GM19467 (cell line): Measurements from ENCODE around the gene INPP5D.
A peak's percentile ranks its signal among the peaks of the same experiment; 100 is the strongest.
"Not testable (repeated sequence)": the region's sequence is repeated elsewhere in the genome, so short reads cannot be mapped to it uniquely, and the experiment has no call there.

Source experiments
- ATAC-seq: cut with Tn5 transposase; IDR thresholded peaks from one replicate; pipeline ENCODE4 v1.9.1; 2021; ENCODE audit warnings: mild to moderate bottlenecking, moderate library complexity; ENCODE audit not compliant: unreplicated experiment

INPP5D gene

DNA sequence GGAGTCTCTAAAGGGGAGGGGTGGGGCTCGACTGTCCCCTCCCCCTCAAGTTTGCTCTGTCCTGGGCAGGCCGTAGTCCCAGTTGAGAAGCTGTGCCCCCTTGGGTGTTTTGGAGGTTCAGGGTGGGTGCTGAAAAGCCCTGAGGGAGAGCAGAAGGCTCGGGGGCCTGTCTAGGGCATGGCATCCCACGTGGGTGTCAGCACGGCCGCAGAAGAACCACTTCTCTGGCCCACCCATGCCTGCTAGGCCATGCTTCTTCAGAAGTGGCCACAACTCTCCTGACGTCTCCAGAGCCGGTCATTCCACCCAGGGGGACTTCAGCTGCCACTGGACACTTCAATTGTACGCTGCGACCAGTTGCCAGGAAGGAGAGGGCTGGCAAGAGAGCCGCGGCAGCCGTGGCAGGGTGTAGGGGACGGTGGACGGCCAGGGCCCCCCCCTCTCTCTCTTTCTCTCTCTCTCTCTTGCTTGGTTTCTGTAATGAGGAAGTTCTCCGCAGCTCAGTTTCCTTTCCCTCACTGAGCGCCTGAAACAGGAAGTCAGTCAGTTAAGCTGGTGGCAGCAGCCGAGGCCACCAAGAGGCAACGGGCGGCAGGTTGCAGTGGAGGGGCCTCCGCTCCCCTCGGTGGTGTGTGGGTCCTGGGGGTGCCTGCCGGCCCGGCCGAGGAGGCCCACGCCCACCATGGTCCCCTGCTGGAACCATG, at the start of gene INPP5D:
INPP5D (plus strand) TSS at position 546 of the 704 bp plus-strand sequence; CDS start at position 683, 137 bp downstream.
- ATAC-seq: peak; percentile 33

GRCh38 chr2:233010569-233011267, 49.4 kb upstream of the INPP5D start:
- ATAC-seq: no peak

- ATAC-seq: no peak
Observed at GRCh38 chr2:233011268-233011650, 48.9 kb upstream of the INPP5D start.

GRCh38 chr2:233011702-233012131, 48.4 kb upstream of the INPP5D start:
- ATAC-seq: no peak

DNA sequence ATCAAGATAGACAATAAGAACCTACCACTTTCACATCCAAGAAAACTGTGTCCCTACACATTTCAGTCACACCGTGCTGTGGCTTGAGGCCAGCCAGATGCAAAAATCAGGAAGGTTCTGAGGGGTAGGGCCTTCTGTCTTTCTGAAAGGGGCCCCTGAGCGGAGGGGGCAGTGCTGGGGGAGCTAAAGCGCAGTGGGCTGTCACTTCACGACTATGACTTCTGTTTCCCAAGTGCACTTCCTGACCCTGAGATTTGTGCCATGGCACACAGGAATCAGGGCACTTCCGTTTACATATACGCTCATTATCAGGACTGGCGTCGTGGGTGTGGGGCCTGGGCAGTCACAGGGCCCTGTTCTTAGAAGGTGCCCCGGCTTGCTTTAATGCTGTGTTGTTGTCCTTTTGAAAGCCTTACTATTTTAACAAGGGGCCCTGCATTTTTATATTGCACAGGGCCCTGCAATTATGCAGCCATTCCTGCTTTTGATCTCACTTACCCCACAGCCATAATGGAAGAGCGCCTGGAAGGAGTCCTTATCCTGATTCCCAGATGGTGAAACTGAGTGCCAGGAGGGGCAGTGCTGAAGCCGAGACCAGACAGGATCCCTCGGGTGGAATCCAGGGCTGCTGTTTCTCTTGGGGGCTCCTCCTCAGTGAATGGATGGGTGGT, 47.7 kb upstream of the INPP5D start:
- ATAC-seq: no peak

GRCh38 chr2:233013027-233013461, 47.1 kb upstream of the INPP5D start, which contains the start of gene NGEF:
TSS of gene NGEF (minus strand) at chr2:233013256. CDS start at chr2:232974890, 38,366 bp downstream.
- no peak for ATAC-seq

DNA sequence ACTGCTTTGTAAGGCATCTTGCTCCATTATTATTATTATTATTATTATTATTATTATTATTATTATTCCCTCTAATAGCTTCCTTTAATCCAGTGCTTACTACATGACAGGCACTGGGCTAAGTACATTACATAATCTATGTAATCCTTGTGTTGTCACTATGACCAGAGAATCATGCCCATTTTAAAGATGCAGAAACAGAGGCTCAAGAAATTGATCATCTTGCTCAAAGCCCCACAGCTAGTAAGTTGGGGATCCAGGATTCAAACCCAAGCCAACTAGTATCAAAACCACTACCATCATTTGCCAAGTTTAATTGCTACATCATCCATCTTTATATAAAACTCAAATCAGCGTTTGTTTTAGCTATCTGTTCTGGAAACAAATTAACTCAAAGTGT, 46.5 kb upstream of the INPP5D start:
- no peak for ATAC-seq

DNA sequence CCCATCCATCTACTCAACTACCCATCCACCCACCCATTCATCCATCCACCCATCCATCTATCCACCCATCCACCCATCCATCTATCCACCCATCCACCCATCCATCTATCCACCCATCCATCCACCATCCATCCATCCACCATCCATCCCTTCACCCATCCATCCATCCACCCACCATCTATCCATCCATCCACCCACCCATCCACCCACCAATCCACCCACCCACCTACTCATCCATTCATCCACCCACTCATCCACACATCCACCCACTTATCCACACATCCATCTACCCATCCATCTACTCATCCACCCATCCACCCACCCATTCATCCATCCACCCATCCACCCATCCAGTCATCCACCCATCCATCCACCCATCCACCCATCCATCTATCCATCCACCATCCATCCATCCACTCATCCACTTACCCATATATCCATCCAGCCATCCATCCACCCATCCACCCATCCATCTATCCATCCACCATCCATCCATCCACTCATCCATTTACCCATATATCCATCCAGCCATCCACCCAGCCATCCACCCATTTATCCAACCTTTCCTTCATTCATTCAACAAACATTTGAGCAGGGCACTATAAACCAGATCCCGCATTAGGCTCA, 45.0 kb upstream of the INPP5D start:
- ATAC-seq: no peak

GRCh38 chr2:233017947-233018346, 42.2 kb upstream of the INPP5D start:
- ATAC-seq: no peak

DNA sequence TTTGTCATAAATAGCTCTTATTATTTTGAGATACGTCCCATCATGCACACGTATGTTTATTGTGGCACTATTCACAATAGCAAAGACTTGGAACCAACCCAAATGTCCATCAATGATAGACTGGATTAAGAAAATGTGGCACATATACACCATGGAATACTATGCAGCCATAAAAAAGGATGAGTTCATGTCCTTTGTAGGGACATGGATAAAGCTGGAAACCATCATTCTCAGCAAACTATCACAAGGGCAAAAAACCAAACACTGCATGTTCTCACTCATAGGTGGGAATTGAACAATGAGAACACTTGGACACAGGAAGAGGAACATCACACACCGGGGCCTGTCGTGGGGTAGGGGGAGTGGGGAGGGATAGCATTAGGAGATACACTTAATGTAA, 40.5 kb upstream of the INPP5D start:
- ATAC-seq: not testable (repeated sequence)

- ATAC-seq: no peak
Observed at GRCh38 chr2:233020454-233020853, 39.7 kb upstream of the INPP5D start.

DNA sequence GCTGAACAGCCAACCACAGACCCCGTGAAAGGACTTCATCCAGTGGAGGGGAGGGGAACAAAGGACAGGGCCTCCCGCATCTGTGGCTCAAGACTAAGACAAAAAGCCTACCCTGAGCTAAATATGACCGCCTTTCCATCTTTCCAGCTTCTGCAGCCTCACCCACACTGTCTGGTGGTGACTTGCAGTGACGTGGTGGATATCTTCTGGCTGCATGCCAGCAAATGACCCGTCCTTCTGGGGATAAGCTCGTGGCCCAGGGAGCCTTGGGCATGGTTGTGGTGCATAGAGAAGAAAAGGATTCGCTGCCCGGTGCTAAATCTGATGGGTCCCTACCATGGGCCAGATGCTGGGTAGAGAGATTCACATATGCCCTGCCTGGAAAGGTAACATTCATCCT, 38.4 kb upstream of the INPP5D start:
- no peak for ATAC-seq

DNA sequence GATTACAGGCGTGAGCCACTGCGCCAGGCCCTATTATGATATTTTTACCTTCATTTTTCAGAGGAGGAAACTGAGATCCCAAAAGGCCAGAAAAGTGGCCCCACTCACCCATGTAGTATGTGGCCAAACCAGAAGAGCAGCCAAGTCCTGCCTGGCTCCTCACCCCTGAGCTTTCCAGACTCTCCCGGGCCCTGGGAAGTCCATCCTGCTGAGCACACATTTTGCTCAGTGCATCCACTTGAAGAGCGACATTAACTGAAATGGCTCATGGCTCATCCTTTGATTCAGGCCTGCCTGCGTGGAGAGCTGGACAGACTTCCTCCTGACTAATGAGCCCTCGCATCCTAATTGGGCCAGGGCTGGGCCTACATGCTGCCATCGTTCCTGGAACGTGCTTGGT, 37.6 kb upstream of the INPP5D start:
- ATAC-seq: no peak

DNA sequence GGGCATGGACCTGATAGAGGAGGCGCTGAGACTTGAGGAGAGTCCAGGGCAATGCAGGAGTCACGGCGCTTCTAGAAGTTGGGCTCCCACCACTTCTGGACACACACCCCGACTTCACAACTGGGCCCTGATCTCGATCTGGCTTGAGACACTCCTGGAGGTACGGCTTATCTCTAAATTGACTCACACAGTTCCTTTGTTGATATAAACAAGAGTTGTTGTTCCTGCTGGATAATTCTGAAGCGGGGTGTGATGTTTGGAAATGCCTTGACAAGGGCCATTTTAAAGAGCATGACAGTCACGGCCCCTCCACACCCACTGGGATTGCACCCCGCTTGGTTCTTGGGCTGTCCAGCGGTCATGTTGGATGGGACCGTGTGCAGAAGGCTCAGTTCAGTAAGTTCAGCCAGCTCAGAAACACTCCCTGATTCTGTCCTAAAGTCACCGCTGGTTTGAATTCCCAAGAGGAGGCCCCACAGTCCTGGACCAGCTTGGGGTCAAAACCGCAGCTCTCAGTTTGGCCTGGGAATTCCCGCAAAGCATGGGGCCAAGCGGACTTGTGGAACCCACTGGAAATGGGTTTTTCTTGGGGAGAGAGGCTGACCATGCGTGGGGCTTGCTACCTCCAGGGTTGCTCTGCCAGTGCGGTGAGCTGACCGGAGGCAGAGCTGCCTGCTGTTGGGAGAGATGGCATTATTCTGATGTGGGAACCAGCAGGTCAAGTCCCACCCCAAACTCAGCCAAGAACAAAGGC, 37.0 kb upstream of the INPP5D start:
- no peak for ATAC-seq

- no peak for ATAC-seq
Observed at GRCh38 chr2:233023761-233024410, 36.3 kb upstream of the INPP5D start.

- no peak for ATAC-seq
Observed at GRCh38 chr2:233025706-233026105, 34.4 kb upstream of the INPP5D start.

- no peak for ATAC-seq
Observed at GRCh38 chr2:233026198-233026813, 33.8 kb upstream of the INPP5D start.

GRCh38 chr2:233029321-233029720, 30.8 kb upstream of the INPP5D start:
- no peak for ATAC-seq
